ENCODE data around the gene MAL.

MAL gene

GRCh38 chr2:94992360-94992759, 33.1 kb upstream of the MAL start:
- CTCF ChIA-PET: no interaction called here
- no peak for TF ChIP-seq ARNT (IDR thresholded peaks at IDR 0.05)
- no peak for TF ChIP-seq HDGF (IDR thresholded peaks at IDR 0.05; ENCODE audit: borderline replicate concordance)
- TF ChIP-seq PKNOX1 (IDR thresholded peaks at IDR 0.05): no peak
- TF ChIP-seq FOXK2 (IDR thresholded peaks at IDR 0.05): no peak
- no peak for DNase-seq (ENCODE audit: extremely low spot score)
- POLR2A ChIA-PET: no interaction called here

- TF ChIP-seq PKNOX1 (IDR thresholded peaks at IDR 0.05) (0 out of 2 replicates have a peak, but pooled peaks have one; percentile 3), SUZ12 (IDR thresholded peaks at IDR 0.05) (no peak)
- no peak for DNase-seq (ENCODE audit: extremely low spot score)
- ChIA-PET POLR2A (no interaction called here), CTCF (interaction anchor here (1.5 kb wide), 1 partner anchor 17 kb away, joined by 4 read pairs; no protein-coding TSS in a partner anchor)
These were observed 32.1 kb upstream of the MAL start for GRCh38 chr2:94993176-94994062.

- CTCF ChIA-PET: interaction anchor here (1.5 kb wide), 1 partner anchor 16 kb away, joined by 4 read pairs; no protein-coding TSS in a partner anchor
These were observed 31.2 kb upstream of the MAL start for GRCh38 chr2:94994063-94994913.

DNA sequence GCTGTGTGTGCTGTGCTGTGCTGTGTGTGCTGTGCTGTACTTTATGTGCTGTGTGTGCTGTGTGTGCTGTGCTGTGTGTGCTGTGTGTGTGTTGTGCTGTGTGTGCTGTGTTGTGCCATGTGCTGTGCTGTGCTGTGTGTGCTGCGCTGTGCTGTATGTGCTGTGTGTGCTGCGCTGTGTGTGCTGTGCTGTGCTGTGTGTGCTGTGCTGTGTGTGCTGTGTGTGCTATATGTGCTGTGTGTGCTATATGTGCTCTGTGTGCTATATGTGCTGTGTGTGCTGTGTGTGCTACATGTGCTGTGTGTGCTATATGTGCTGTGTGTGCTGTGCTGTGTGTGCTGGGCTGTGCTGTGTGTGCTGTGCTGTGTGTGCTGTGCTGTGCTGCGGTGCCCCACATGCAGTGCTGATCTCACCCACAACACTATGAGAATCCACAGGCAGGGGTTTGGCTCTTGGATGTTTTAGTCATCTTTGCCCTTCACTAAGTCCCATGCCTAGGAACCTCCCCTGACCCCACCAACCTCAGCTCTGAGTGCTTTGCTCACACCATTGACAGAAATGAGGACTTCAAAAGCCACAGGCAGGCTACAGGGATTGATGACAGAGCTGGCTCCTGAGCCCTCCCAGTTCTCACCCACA, 30.5 kb upstream of the MAL start:
- CTCF ChIA-PET: interaction anchor here (1.5 to 2.3 kb wide), 2 partner anchors 8 to 15 kb away, joined by 4 to 20 read pairs; no protein-coding TSS in a partner anchor
- POLR2A ChIA-PET: no interaction called here
- no peak for TF ChIP-seq PKNOX1 (IDR thresholded peaks at IDR 0.05)
- no peak for TF ChIP-seq NFRKB (IDR thresholded peaks at IDR 0.05)
- no peak for TF ChIP-seq ELF4 (IDR thresholded peaks at IDR 0.05)
- no peak for TF ChIP-seq SUZ12 (IDR thresholded peaks at IDR 0.05)
- TF ChIP-seq SP1 (IDR thresholded peaks at IDR 0.05): no peak
- no peak for TF ChIP-seq ARNT (IDR thresholded peaks at IDR 0.05)
- TF ChIP-seq L3MBTL2 (conservative IDR thresholded peaks at IDR 0.05): no peak
- no peak for TF ChIP-seq LEF1 (IDR thresholded peaks at IDR 0.05; ENCODE audit: borderline replicate concordance)
- no peak for TF ChIP-seq FOXK2 (IDR thresholded peaks at IDR 0.05)
- TF ChIP-seq HDGF (IDR thresholded peaks at IDR 0.05; ENCODE audit: borderline replicate concordance): no peak
- no peak for TF ChIP-seq FOXM1 (IDR thresholded peaks at IDR 0.05; ENCODE audit: borderline replicate concordance)
- TF ChIP-seq BHLHE40 (IDR thresholded peaks at IDR 0.05; ENCODE audit: borderline replicate concordance): no peak
- no peak for TF ChIP-seq FOXA1 (IDR thresholded peaks at IDR 0.05)
- DNase-seq (ENCODE audit: extremely low spot score): no peak

More at GRCh38 chr2:94994063-94994913, 31.2 kb upstream of the MAL start:
- POLR2A ChIA-PET: no interaction called here
- DNase-seq (ENCODE audit: extremely low spot score): no peak
- TF ChIP-seq FOXM1 (IDR thresholded peaks at IDR 0.05; ENCODE audit: borderline replicate concordance) (no peak), LEF1 (IDR thresholded peaks at IDR 0.05; ENCODE audit: borderline replicate concordance) (no peak), ZNF384 (IDR thresholded peaks at IDR 0.05) (no peak)

- no peak for DNase-seq (ENCODE audit: extremely low spot score)
- CTCF ChIA-PET: interaction anchor here (1.4 to 2.3 kb wide), 2 partner anchors 9 to 27 kb away, joined by 4 to 20 read pairs; no protein-coding TSS in a partner anchor
- peak; percentile 83 for TF ChIP-seq PKNOX1 (IDR thresholded peaks at IDR 0.05)
- no peak for TF ChIP-seq HDGF (IDR thresholded peaks at IDR 0.05; ENCODE audit: borderline replicate concordance)
- POLR2A ChIA-PET: no interaction called here
These were observed 29.8 kb upstream of the MAL start for GRCh38 chr2:94995553-94996304.
